Peyer's patch (tissue), 4 donors: ENCODE data around the gene RRBP1. TPM values are rescaled to one million over a fixed set of nuclear protein-coding genes. Genes with fewer than 3 reads are reported as not detected.
"Not testable (repeated sequence)": the region's sequence is repeated elsewhere in the genome, so short reads cannot be mapped to it uniquely, and the experiment has no call there.

Experiments
- DNase-seq, 3 donors: peaks; one replicate each; pipeline ENCODE4 v3.0.0-alpha.2; 2017 to 2019
- H3K27ac ChIP-seq, 4 donors: fragments of 200-600 bp; sonication (generic); one replicate each; pipeline ENCODE4 v1.5.1; 2016 to 2019
- H3K27me3 ChIP-seq, 2 donors: fragments of 200-600 bp; sonication (generic); one replicate each; pipeline ENCODE4 v1.5.1; 2019
- H3K36me3 ChIP-seq, 3 donors: fragments of 200-600 bp; sonication (generic); one replicate each; pipeline ENCODE4 v1.5.1; 2016 to 2019
- H3K4me1 ChIP-seq, 4 donors: fragments of 200-600 bp; sonication (generic); one replicate each; pipeline ENCODE4 v1.5.1; 2016 to 2019
- H3K4me3 ChIP-seq, 4 donors: fragments of 200-600 bp; sonication (generic); 1 replicate in 3 of 4; 2 replicates in 1 of 4; pipeline ENCODE4 v1.5.1; 2016 to 2019; ENCODE audit warnings: mild to moderate bottlenecking in 1 of 4
- H3K9me3 ChIP-seq, 4 donors: fragments of 200-600 bp; sonication (generic); one replicate each; pipeline ENCODE4 v1.5.1; 2016 to 2019; ENCODE audit warnings: mild to moderate bottlenecking in 1 of 4
- POLR2A ChIP-seq, 2 donors: fragments of 450-650 bp; IDR thresholded peaks; one replicate each; pipeline ENCODE4 v1.5.1; 2017; ENCODE audit warnings: antibody characterized with exemption in 2 of 2, mild to moderate bottlenecking in 2 of 2, moderate library complexity in 2 of 2
- total RNA-seq, 4 donors: library from RNA; depleted of rRNA; stranded (reverse); fragments of >200 nt; gene quantifications; one replicate each; pipeline ENCODE4 v1.1.0, GENCODE V29; 2016
- TF ChIP-seq, protein P1 (sequence below), 6 experiments: fragments of 450-650 bp in 4 of 6; fragments of 200-600 bp in 2 of 6; sonication (generic) in 1 of 6; IDR thresholded peaks; one replicate each; pipeline ENCODE4 v1.5.1; 2017 to 2019; ENCODE audit warnings: antibody characterized with exemption in 6 of 6, mild to moderate bottlenecking in 3 of 6, moderate library complexity in 1 of 6

RRBP1 gene
- total RNA-seq, 4 donors from 2014 or later = 169 to 328 (median 249) TPM

- no peaks in the 10 kb centered on the region for H3K36me3 ChIP-seq
- no peaks in the 10 kb centered on the region for H3K27me3 ChIP-seq
- peaks cover 0 to 19% (median 0%) of the 10 kb centered on the region in 4 donors for H3K4me1 ChIP-seq
- H3K27ac ChIP-seq = peak overlapping the region in 2 of 4 donors; percentile 13 to 18
- no peak overlapping the region for H3K4me3 ChIP-seq
- DNase-seq = peak in 1 of 3 donors; percentile 61
- no peaks in the 10 kb centered on the region for H3K9me3 ChIP-seq
- TF ChIP-seq, protein P1, sequence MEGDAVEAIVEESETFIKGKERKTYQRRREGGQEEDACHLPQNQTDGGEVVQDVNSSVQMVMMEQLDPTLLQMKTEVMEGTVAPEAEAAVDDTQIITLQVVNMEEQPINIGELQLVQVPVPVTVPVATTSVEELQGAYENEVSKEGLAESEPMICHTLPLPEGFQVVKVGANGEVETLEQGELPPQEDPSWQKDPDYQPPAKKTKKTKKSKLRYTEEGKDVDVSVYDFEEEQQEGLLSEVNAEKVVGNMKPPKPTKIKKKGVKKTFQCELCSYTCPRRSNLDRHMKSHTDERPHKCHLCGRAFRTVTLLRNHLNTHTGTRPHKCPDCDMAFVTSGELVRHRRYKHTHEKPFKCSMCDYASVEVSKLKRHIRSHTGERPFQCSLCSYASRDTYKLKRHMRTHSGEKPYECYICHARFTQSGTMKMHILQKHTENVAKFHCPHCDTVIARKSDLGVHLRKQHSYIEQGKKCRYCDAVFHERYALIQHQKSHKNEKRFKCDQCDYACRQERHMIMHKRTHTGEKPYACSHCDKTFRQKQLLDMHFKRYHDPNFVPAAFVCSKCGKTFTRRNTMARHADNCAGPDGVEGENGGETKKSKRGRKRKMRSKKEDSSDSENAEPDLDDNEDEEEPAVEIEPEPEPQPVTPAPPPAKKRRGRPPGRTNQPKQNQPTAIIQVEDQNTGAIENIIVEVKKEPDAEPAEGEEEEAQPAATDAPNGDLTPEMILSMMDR (IDR thresholded peaks at IDR 0.05) = no peak
- no peak for TF ChIP-seq POLR2A (IDR thresholded peaks at IDR 0.05)
Observed at GRCh38 chr20:17710379-17711266, 28.6 kb upstream of the RRBP1 start.

GRCh38 chr20:17709361-17710293 is 27.6 kb upstream of the RRBP1 start:
- no peak for DNase-seq
- no peak overlapping the region for H3K27ac ChIP-seq
- H3K4me1 ChIP-seq = peaks cover 0 to 19% (median 0%) of the 10 kb centered on the region in 4 donors
- no peak overlapping the region for H3K4me3 ChIP-seq
- no peaks in the 10 kb centered on the region for H3K36me3 ChIP-seq
- TF ChIP-seq, protein P1 (IDR thresholded peaks at IDR 0.05) = no peak
- TF ChIP-seq POLR2A (IDR thresholded peaks at IDR 0.05) = no peak
- no peaks in the 10 kb centered on the region for H3K9me3 ChIP-seq
- no peaks in the 10 kb centered on the region for H3K27me3 ChIP-seq

- Histone ChIP-seq H3K27me3 (no peaks in the 10 kb centered on the region), H3K4me1 (peaks cover 0 to 19% (median 0%) of the 10 kb centered on the region in 4 donors), H3K4me3 (no peak overlapping the region), H3K27ac (no peak overlapping the region), H3K9me3 (no peaks in the 10 kb centered on the region), H3K36me3 (no peaks in the 10 kb centered on the region)
- TF ChIP-seq, protein P1 (IDR thresholded peaks at IDR 0.05) = no peak
- no peak for TF ChIP-seq POLR2A (IDR thresholded peaks at IDR 0.05)
- no peak for DNase-seq
Observed at GRCh38 chr20:17708675-17709360, 26.8 kb upstream of the RRBP1 start.

GRCh38 chr20:17707951-17708350 is 25.9 kb upstream of the RRBP1 start:
- Histone ChIP-seq H3K27ac (peak overlapping the region in 1 of 4 donors; percentile 6), H3K4me1 (peaks cover 0 to 19% (median 0%) of the 10 kb centered on the region in 4 donors)
- H3K36me3 ChIP-seq, H3K4me3 ChIP-seq, H3K9me3 ChIP-seq, DNase-seq, H3K27me3 ChIP-seq: not testable (repeated sequence)

- Histone ChIP-seq H3K4me1 (peaks cover 0 to 19% (median 0%) of the 10 kb centered on the region in 4 donors), H3K4me3 (no peak overlapping the region), H3K27ac (no peak overlapping the region), H3K36me3 (no peaks in the 10 kb centered on the region), H3K9me3 (no peaks in the 10 kb centered on the region), H3K27me3 (no peaks in the 10 kb centered on the region)
- no peak for DNase-seq
- TF ChIP-seq POLR2A (IDR thresholded peaks at IDR 0.05) = no peak
- TF ChIP-seq, protein P1 (IDR thresholded peaks at IDR 0.05) = no peak
Observed at GRCh38 chr20:17706632-17707031, 24.6 kb upstream of the RRBP1 start.
